GM21381 (cell line): ENCODE results near the gene SYCE3.
"Not testable (repeated sequence)": the region's sequence is repeated elsewhere in the genome, so short reads cannot be mapped to it uniquely, and the experiment has no call there.

Source experiments
- ATAC-seq: cut with Tn5 transposase; IDR thresholded peaks from one replicate; pipeline ENCODE4 v1.9.1; 2021; ENCODE audit warnings: mild to moderate bottlenecking, moderate library complexity; ENCODE audit not compliant: unreplicated experiment

Gene SYCE3, protein sequence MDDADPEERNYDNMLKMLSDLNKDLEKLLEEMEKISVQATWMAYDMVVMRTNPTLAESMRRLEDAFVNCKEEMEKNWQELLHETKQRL

DNA sequence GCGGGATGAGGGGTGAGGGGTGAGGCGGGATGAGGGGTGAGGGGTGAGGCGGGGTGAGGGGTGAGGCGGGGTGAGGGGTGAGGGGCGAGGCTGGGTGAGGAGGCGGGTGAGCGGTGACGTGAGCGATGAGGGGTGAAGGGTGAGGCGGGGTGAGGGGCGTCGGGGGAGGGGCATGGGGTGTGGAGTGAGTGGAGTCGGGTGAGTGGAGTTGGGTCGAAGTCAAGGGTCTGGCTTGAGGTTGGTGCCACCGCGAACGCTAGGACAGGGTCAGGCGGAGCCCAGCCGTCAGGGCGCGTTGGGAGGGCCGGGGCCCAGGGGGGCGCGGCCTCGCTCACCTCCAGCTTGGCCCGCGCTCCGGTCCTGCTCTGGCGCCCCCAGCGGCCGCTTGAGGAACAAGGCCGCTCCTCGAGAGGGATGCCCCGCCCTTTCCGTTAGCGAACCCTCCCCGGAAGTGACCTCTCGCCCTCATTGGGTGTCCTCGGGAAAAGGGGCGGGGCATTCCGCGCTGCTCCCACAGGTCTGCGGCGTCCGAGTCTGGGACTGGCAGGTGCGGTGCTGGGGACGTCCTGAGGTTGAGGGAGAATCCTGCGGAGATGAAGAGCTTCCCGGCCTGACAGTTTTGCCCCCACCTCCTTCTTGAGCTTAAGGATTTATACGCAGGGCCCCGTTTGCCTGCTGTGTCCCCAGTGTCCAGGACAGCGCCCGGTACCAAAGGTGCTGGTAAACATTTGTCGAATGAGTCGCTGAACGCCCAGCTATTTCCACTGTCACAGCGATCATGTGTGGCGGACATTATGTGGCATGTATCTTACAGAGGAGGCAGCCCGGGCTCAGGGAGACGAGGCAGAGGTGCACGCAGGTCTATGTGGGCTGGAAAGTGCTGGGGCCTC is at the start of gene SYCE3:
Gene SYCE3, minus strand, starts transcription at position 397 of the 890 bp plus-strand sequence. CDS start 6,514 bp downstream, outside the sequence.
- peak; percentile 95 for ATAC-seq

DNA sequence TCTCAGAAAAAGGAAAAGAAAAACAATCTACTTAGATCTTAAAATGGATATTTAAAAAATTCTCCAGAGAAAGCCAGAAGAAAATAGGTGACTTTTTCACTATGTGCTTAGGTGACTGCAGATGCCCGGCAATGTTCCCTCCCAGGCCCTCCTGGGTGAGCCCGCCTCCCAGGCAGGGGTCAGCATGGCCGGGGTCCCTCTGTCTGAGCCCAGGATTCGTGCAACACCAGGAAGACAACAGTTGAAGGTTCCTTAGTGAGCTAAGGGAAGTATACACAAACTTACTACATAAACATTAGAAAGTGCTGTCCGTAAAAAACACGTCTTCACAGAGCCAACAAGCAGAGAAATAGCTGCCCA is 49.4 kb upstream of the SYCE3 start:
- no peak for ATAC-seq

DNA sequence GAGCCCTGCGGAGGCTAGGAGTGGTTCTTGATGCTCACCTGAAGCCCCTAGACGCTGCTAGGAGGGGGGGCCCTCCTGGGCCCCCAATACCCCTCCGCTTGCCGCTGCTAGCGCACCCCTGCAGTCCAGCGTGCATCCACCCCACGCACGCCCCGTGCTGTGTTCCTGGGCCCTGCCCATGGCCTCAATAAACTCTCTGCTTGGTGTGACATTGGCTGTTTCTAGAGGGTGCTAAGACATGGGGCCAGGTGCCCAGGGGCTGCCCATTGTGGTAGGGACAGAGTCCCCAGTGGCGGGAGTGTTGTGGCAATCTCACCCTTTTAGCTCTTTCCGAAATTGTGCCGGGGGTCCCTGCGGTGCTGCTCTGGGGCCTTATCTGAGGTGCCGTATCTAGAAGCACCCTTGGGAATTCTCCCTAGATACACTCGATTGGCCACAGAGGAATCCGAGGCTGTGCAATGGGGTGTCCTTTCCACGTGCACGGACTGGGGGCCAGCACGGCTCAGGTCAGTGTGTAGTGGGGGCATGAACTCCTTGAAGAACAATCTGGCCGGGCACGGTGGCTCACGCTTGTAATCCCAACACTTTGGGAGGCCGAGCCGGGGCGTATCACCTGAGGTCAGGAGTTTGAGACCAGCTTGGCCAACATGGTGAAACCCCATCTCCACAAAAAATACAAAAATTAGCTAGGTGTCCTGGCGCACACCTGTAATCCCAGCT is 48.8 kb upstream of the SYCE3 start:
- no peak for ATAC-seq

DNA sequence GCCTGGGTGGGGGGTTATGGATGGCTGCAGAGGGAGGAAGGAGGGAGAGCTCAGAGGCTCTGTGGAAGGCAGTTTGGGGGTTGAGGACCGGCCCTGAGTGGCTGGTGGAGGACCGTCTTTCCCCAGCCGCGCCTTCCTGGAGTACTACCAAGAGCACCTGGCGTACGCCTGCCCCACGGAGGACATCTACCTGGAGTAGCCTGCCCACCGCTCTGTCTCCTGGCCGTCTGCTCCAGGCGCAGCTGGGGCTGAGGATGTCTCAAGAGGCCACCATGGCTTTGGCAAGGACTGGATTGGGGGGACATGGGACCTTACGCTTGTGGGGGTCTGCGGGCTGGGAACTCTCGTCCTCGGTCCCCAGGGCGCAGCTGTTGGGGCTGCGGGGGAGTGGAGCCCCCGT is 47.9 kb upstream of the SYCE3 start:
- no peak for ATAC-seq

DNA sequence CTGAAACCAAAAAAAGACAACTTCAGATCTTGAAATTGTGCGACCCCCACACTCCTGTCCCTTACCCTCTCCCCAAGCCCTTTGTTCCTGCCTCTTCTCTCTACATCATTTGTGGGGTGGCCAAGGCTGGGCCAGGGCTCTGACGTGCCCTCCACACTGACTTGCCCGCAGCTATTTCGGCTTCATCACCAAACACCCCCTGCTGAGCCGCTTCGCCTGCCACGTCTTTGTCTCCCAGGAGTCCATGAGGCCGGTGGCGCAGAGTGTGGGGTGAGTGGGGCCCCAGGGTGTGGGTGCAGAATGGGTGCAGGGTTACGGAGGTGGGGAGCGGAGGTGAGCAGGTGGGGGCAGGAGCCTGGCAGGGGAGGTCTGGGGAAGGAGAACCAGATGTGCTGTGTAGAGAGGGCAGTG is 47.3 kb upstream of the SYCE3 start:
- no peak for ATAC-seq

DNA sequence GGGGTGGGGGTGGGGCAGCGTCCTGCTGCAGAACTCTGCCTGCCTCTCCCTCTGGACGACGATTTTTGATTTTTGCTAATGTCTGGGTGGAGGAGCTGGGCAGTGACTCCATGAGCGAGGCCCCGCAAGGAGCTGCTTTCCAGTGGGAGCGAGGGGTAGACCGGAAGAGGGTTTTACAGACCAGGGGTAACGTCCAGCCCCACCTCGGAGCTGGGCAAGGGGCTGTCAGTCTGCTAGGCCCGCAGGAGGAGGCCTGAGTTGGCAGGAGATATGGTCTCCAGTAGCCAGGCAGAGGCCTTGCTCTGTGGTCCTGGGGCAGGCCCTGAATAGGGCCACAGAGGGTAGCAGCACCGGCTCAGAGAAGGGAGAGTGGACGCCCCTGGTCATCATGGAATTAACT is 46.9 kb upstream of the SYCE3 start:
- no peak for ATAC-seq

DNA sequence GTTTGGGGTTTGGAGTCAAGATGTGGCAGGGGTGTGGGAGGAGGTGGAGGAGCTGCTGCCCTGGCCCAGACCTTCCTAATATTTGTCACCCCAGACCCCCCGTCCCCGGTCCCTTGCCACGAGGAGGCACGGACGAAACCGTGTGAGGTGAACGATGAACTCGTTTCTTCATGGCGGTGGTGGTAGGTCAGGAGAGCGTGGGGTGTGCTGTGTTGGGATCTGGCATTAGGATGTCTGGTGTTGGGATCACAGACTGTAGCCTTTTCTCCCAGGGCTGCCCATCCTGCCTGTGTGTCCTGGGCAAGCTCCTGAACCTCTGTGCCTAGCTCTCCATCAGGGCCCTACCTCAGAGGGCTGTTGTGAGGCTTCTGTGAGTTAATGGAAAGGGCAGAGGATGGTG is 46.3 kb upstream of the SYCE3 start:
- ATAC-seq = no peak

DNA sequence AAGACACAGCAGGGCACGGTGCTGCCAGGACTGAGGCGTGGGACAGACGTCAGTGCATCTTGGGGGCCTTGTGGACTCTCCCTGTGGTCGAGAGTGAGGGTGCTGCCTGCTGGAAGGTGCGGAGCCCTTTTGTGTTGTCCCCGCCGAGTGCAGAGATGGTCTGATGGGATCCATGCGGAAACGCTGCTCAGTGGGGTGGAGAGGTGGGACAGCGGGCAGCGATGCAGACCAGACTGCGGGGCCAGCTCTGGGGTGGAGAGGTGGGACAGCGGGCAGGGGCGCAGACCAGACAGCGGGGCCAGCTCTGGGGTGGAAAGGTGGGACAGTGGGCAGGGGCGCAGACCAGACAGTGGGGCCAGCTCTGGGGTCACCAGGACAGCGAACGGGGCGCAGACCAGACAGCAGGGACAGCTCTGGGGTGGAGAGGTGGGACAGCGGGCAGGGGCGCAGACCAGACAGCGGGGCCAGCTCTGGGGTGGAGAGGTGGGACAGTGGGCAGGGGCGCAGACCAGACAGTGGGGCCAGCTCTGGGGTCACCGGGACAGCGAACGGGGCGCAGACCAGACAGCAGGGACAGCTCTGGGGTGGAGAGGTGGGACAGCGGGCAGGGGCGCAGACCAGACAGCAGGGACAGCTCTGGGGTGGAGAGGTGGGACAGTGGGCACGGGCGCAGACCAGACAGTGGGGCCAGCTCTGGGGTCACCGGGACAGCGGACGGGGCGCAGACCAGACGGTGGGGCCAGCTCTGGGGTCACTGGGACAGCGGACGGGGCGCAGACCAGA is 45.5 kb upstream of the SYCE3 start:
- ATAC-seq = not testable (repeated sequence)

DNA sequence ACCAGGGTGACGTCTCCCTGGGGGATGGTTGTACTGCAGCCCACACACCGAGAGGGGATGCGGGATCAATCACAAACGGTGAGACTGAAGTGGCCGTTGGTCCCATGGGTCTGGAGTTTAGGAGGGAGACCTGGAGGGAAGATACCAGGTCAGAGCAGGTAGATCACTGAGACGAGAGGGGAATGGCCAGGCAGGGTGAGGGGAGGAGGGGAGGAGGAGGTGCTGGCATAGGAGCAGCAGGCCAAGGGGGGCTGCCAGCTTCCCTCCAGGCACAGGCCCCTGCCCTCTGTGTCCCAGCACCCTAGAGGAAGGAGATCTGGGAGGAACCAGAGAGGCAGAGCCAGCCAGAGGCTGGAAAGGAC is 44.9 kb upstream of the SYCE3 start:
- ATAC-seq = no peak

DNA sequence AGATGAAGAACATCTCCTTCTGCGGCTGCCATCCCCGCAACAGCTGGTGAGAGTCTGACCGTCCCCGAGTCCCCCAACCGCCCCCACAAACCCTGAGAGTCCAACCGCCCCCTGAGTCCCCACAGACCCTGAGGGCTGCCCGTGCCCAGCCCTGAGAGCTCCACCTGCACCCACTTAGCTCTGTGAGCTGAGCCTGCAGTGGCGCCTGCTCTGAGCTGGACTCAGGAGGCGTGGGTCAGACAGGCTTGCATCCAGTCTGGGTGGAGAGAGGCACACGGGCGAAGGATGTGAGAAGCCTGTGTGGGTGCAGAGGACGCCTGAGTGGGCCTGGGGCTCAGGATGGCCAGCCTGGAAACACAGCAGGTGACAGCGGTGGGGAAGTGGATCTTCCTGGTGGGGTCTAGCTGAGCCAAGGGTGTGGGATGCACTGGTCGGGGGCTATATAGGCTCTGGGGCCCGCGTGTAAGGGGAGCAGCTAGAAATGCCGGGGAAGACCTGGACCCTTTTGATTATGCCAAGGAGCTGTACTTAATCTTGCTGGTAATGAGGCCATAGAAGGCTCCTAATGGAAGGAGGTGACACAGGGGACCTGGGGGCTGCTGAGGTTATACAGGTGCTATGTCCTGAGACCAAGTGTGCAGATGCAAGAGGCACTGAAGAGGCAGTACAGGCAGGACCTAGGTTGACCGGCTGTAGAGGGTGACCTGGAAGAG is 44.4 kb upstream of the SYCE3 start:
- no peak for ATAC-seq

DNA sequence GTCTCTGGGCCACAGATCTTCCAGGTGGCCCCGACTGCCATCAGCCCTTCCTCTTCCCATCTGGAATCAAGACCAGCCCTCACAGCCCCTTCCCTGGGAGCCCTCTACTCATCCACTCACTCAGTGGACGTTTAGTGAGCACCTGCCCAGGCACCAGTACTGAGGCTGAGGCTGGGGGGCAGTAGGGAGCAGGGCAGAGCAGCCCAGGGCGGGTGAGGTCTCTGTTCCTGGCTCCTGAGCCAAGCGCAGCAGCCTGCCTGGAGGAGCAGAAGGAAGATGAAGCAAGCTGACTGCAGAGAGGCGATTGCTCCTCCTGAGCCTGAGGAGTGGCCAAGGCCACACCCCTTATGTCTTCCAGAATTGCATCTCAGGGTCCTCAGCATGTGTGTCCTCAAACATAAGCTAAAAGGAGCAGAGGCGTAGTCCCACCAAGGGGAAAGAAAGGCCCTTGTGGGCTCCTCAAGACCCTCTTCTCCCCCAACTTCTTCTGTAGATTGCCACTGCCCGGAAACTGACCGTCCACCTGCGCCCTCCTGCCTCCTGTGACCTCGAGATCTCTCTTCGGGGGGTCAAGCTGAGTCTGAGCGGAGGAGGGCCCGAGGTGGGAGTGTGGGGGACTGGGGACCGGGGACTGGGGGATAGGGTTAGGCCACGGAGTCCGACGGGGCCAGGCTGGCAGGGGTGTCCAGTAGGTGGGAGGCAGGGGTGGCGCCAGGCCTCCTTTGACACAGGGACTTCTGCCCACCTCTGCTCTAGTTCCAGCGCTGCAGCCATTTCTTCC is 43.6 kb upstream of the SYCE3 start:
- no peak for ATAC-seq

DNA sequence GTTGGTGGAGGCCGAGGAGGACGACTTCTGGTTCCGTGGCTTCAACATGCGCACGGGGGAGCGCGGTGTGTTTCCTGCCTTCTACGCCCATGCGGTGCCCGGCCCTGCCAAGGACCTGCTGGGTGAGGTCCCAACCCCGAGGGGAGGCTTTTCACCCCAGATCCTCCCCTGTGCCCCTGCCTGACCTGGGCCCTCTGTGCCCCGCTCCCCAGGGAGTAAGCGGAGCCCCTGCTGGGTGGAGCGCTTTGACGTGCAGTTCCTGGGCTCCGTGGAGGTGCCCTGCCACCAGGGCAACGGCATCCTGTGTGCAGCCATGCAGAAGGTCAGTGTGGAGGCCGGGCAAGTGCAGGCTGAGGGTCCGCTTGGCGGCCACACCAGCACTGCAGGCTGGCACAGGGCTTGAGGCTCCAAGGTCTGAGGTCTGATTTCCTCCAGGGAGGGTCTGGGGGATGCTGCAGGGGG is 42.9 kb upstream of the SYCE3 start:
- no peak for ATAC-seq

DNA sequence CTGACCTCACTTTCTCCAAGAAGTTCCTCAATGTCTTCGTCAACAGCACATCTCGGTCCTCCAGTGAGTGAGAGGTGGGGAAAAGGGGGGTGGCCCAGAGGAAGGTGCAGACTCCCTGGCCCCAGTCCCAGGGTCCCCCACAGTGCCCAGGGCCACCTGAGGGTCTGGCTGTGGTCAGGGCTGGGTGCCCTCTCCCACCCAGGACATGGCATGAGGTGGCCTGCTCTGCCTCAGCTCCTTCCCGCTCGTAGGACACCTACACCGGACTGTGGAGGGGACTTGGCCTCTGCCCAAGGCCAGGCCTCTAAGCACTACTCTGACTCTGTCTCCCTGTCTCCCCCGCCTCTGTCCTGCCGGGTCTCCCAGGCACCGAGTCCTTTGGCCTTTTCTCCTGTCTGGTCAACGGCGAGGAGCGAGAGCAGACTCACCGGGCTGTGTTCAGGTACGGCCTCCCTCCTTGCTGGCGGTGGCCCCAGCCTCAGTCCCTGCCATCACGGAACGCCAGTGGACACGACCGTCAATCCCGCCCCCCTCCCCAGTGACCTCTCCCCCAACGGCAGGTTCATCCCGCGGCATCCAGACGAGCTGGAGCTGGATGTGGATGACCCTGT is 42.4 kb upstream of the SYCE3 start:
- no peak for ATAC-seq

DNA sequence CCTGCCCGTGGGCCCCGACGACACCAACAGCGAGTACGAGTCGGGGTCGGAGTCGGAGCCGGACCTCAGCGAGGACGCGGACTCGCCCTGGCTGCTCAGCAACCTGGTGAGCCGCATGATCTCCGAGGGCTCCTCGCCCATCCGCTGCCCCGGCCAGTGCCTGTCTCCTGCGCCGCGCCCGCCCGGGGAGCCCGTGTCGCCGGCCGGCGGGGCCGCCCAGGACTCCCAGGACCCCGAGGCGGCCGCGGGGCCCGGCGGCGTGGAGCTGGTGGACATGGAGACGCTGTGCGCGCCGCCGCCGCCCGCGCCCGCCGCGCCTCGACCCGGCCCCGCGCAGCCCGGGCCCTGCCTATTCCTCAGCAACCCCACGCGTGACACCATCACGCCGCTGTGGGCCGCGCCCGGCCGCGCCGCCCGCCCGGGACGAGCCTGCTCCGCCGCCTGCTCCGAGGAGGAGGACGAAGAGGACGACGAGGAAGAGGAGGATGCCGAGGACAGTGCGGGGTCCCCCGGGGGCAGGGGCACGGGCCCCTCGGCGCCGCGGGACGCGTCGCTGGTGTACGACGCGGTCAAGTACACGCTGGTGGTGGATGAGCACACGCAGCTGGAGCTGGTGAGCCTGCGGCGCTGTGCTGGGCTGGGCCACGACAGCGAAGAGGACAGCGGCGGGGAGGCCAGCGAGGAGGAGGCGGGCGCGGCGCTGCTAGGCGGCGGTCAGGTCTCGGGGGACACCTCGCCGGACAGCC is 41.7 kb upstream of the SYCE3 start:
- no peak for ATAC-seq

DNA sequence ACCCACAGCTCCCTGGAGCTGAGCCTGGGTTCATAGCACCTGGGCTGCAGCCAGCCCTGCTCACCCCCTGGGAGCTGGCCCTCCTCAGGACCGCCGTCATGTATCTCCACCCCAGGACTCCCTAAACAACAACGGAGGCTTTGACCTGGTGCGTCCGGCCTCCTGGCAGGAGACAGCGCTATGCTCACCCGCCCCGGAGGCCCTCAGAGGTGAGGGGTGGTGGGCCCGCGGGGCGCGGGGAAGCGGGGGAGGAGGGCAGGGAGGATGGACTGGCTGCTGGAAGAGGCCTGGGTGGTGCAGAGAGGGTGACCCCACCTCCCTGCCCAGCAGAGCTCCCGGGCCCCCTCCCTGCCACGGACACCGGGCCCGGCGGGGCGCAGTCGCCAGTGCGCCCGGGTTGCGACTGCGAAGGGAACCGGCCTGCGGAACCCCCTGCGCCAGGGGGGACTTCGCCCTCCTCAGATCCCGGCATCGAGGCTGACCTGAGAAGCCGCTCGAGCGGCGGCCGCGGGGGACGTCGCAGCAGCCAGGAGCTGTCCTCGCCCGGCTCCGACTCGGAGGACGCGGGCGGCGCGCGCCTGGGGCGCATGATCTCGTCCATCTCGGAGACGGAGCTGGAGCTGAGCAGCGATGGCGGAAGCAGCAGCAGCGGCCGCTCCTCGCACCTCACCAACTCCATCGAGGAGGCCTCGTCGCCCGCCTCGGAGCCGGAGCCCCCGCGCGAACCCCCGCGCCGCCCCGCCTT is 41.0 kb upstream of the SYCE3 start:
- ATAC-seq = no peak

DNA sequence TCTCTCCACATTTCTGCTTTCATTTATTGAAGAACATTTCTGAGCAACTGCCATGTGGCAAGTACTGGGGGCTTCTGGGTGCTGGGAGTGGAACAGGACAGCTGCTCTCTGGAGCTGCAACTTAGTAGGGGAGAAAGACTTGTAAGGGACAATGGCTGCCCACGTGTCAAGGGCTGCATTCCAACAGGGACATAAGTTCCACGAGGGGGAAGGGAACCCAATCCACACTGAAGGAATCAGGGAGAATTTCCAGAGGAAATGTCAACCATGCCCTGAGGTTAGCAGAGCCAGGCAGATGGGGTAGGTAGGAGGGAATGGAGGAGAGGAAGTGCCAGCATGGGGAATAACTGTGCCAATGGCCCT is 39.6 kb upstream of the SYCE3 start:
- no peak for ATAC-seq

DNA sequence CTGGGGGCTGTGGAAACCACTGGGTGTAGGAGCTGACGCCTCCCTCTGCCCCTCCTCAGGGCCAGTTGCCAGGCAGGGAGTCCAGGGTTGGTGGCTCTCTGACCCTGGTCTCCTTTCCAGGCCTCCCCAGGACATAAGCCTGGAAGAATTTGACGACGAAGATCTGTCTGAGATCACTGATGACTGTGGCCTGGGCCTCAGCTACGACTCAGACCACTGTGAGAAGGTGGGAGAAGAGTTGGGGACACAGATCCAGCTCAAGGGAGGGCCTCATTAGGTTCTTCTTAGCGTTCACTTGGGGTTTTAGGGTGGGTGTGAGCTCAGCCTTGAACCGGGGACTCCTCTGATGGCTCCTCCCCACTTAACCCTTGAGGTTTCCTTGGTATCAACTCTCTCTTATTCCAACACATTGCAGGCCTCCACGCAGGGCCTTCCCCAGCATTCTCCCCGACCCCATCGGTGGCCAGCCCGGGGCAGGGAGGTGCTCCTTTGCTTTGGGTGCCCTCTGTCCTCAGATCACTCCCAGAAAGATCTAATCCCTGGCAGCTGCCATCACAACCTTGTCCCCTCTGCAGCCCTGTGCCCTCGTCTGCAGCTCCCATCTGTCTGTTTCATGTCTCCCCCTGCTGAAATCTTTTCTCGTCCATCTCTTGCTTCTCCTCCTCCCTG is 39.1 kb upstream of the SYCE3 start:
- no peak for ATAC-seq
